ENCODE results near the gene PFDN1. TPM values are rescaled to one million over a fixed set of nuclear protein-coding genes. Genes with fewer than 3 reads are reported as not detected.

PFDN1 gene
- total and polyA plus RNA-seq, 10 of the 15 experiments (the other 5 are each of a cell fraction or from before 2014, with no cell fraction given) = 62.9 to 193 (median 102) TPM

DNA sequence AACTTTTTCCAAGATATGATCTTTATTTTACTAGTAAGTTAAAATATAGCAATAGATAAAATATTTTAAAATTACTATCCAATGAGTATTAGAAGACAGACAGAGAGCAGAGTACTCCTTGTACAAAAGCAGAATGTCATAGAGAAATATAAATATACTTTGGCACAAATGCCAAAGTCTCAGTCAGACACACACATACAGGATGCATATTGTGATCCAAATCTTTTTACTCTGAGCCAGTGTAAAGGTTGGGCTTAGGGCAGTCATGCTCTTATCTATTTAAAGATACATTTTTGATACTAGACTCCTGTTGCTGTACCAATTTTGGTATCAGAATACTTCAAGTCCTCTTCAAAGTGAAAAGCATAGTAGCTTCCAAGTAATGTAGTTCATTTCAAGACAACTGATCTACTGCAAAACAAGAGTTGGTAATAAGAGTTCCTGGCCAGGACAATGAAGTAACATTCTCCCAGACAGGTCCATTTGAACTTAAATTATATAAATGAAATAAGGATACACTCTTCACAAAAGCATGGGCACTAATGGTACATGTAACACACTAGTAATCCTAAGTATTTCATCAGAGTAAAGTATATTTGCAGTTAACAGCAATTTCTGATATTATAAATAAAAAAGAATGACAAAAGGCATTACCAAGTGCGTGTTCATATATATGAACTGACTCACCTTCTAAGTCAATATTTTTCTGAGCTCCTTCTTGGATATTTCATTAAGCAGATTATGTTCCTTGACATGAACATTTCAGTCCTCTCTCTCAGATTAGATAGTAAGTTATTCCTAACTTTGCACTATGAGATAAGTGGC is 10.5 kb downstream of the PFDN1 start:
- no peak for ATAC-seq
- CTCF ChIA-PET = interaction anchor here (0.5 to 1.7 kb wide), 4 partner anchors 10 to 60 kb away, joined by 3 to 9 read pairs (median 4); partner anchors contain the start of gene PFDN1
- no peaks in the 10 kb centered on the region for H3K27me3 ChIP-seq (replicated peaks in 1 of 2; ENCODE audit: control insufficient read depth in 2 of 2, insufficient read depth in 2 of 2, low read length in 1 of 2)
- TF ChIP-seq TBL1XR1 (IDR thresholded peaks at IDR 0.05; ENCODE audit: low read depth, low read length) = no peak
- TF ChIP-seq, protein P1, sequence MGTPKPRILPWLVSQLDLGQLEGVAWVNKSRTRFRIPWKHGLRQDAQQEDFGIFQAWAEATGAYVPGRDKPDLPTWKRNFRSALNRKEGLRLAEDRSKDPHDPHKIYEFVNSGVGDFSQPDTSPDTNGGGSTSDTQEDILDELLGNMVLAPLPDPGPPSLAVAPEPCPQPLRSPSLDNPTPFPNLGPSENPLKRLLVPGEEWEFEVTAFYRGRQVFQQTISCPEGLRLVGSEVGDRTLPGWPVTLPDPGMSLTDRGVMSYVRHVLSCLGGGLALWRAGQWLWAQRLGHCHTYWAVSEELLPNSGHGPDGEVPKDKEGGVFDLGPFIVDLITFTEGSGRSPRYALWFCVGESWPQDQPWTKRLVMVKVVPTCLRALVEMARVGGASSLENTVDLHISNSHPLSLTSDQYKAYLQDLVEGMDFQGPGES (IDR thresholded peaks at IDR 0.05) = no peak
- TF ChIP-seq IKZF2 (IDR thresholded peaks at IDR 0.05) = no peak
- TF ChIP-seq, protein P2, sequence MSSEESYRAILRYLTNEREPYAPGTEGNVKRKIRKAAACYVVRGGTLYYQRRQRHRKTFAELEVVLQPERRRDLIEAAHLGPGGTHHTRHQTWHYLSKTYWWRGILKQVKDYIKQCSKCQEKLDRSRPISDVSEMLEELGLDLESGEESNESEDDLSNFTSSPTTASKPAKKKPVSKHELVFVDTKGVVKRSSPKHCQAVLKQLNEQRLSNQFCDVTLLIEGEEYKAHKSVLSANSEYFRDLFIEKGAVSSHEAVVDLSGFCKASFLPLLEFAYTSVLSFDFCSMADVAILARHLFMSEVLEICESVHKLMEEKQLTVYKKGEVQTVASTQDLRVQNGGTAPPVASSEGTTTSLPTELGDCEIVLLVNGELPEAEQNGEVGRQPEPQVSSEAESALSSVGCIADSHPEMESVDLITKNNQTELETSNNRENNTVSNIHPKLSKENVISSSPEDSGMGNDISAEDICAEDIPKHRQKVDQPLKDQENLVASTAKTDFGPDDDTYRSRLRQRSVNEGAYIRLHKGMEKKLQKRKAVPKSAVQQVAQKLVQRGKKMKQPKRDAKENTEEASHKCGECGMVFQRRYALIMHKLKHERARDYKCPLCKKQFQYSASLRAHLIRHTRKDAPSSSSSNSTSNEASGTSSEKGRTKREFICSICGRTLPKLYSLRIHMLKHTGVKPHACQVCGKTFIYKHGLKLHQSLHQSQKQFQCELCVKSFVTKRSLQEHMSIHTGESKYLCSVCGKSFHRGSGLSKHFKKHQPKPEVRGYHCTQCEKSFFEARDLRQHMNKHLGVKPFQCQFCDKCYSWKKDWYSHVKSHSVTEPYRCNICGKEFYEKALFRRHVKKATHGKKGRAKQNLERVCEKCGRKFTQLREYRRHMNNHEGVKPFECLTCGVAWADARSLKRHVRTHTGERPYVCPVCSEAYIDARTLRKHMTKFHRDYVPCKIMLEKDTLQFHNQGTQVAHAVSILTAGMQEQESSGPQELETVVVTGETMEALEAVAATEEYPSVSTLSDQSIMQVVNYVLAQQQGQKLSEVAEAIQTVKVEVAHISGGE (CRISPR knock-in tag; IDR thresholded peaks at IDR 0.05) = no peak
- TF ChIP-seq, protein P3, sequence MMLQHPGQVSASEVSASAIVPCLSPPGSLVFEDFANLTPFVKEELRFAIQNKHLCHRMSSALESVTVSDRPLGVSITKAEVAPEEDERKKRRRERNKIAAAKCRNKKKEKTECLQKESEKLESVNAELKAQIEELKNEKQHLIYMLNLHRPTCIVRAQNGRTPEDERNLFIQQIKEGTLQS (IDR thresholded peaks at IDR 0.05; ENCODE audit: borderline replicate concordance, extremely low read depth, low read depth, low read length) = no peak
- no peak for TF ChIP-seq SREBF2 (IDR thresholded peaks at IDR 0.05; ENCODE audit: low read length)
- no peak for TF ChIP-seq SUZ12 (IDR thresholded peaks at IDR 0.05; ENCODE audit: unreplicated experiment)
- TF ChIP-seq CHD2 (IDR thresholded peaks at IDR 0.05; ENCODE audit: borderline replicate concordance, low read depth, low read length) = no peak
- no peak for TF ChIP-seq BRCA1 (IDR thresholded peaks at IDR 0.05; ENCODE audit: low read depth, low read length)
- TF ChIP-seq, protein P4, sequence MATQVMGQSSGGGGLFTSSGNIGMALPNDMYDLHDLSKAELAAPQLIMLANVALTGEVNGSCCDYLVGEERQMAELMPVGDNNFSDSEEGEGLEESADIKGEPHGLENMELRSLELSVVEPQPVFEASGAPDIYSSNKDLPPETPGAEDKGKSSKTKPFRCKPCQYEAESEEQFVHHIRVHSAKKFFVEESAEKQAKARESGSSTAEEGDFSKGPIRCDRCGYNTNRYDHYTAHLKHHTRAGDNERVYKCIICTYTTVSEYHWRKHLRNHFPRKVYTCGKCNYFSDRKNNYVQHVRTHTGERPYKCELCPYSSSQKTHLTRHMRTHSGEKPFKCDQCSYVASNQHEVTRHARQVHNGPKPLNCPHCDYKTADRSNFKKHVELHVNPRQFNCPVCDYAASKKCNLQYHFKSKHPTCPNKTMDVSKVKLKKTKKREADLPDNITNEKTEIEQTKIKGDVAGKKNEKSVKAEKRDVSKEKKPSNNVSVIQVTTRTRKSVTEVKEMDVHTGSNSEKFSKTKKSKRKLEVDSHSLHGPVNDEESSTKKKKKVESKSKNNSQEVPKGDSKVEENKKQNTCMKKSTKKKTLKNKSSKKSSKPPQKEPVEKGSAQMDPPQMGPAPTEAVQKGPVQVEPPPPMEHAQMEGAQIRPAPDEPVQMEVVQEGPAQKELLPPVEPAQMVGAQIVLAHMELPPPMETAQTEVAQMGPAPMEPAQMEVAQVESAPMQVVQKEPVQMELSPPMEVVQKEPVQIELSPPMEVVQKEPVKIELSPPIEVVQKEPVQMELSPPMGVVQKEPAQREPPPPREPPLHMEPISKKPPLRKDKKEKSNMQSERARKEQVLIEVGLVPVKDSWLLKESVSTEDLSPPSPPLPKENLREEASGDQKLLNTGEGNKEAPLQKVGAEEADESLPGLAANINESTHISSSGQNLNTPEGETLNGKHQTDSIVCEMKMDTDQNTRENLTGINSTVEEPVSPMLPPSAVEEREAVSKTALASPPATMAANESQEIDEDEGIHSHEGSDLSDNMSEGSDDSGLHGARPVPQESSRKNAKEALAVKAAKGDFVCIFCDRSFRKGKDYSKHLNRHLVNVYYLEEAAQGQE (IDR thresholded peaks at IDR 0.05; ENCODE audit: low read depth, low read length) = no peak
- TF ChIP-seq ETV6 (conservative IDR thresholded peaks at IDR 0.05 in 1 of 2, IDR thresholded peaks at IDR 0.05 in 1 of 2; ENCODE audit: borderline replicate concordance in 1 of 2, low read depth in 1 of 2) = no peak
- no peak for TF ChIP-seq RFX5 (IDR thresholded peaks at IDR 0.05; ENCODE audit: low read depth, low read length)
- no peak for TF ChIP-seq CHD1 (IDR thresholded peaks at IDR 0.05; ENCODE audit: low read depth, low read length)

More for the DNA sequence above, 10.5 kb downstream of the PFDN1 start:
- POLR2A ChIA-PET = interaction anchor here (1.5 kb wide), 1 partner anchor 8 kb away, joined by 4 read pairs; no protein-coding TSS in a partner anchor
- Histone ChIP-seq H3K9ac (ENCODE audit: control insufficient read depth, insufficient read depth, low read length) (no peak overlapping the region), H3K27ac (ENCODE audit: control insufficient read depth, insufficient read depth) (no peak overlapping the region; the same call in 1 of the 2 replicates), H4K20me1 (ENCODE audit: control insufficient read depth, insufficient read depth) (no peaks in the 10 kb centered on the region), H3K4me3 (no peak overlapping the region), H3K36me3 (ENCODE audit: control insufficient read depth in 2 of 2, insufficient read depth in 2 of 2, low read length in 1 of 2) (no peaks in the 10 kb centered on the region), H3K9me3 (replicated peaks; ENCODE audit: control insufficient read depth, insufficient read depth, low read length) (no peaks in the 10 kb centered on the region), H2AFZ (ENCODE audit: control insufficient read depth, low read depth, low read length) (no peak overlapping the region), H3K79me2 (ENCODE audit: control insufficient read depth, insufficient read depth, low read length) (peaks cover 39% of the 10 kb centered on the region), H3K4me2 (ENCODE audit: control insufficient read depth, insufficient read depth) (no peak overlapping the region), H3K4me1 (ENCODE audit: control insufficient read depth, insufficient read depth, low read length) (no peaks in the 10 kb centered on the region)
- in situ Hi-C loops (cut with MboI) = no loop called here
- no peak for FAIRE-seq
- intact Hi-C loops (cut with micrococcal nuclease; ENCODE audit: unreplicated experiment) = no loop called here
- BruUV-seq (replicated peaks) = no TSS peak
- SMC1A ChIA-PET (ENCODE audit: uncharacterized antibody, unreplicated experiment) = interaction anchor here (0.8 to 2.4 kb wide), 6 partner anchors 11 to 49 kb away, joined by 3 to 10 read pairs (median 3); partner anchors contain the start of gene PFDN1
- no peak for DNase-seq (ENCODE audit: low read depth, low spot score)
- RAD21 ChIA-PET (ENCODE audit: unreplicated experiment) = interaction anchor here (1.1 to 1.4 kb wide), 3 partner anchors 54 to 123 kb away, joined by 3 read pairs; partner anchors contain the start of gene HBEGF
- WGBS (ENCODE audit: insufficient coverage, insufficient replicate concordance, low lambda C conversion rate, missing lambda C conversion rate) = 97% methylated on average over 1 of the region's 1 CpG
